AG04450 (cell line): ENCODE data around the gene LAPTM5. TPM values are rescaled to one million over a fixed set of nuclear protein-coding genes. Genes with fewer than 3 reads are reported as not detected.

Experiments used
- CTCF ChIA-PET: fragments of 300-600, 350-600 bp; formaldehyde crosslinking; extraction: SDS; loops from one replicate; lab custom pipeline; 2022; ENCODE audit warnings: antibody characterized with exemption, inconsistent platforms; lab: Charles Lee
- POLR2A ChIA-PET: fragments of 350-600 bp; formaldehyde crosslinking; extraction: SDS; loops from one replicate; lab custom pipeline; 2021; ENCODE audit warnings: antibody characterized with exemption, inconsistent platforms; lab: Yijun Ruan, JAX
- DNase-seq: peaks from one replicate; pipeline ENCODE4 v3.0.0-alpha.2; 2011; ENCODE audit warnings: low read depth, low spot score
- H3K27ac ChIP-seq: one replicate; pipeline ENCODE4 v1.5.1; 2012; ENCODE audit warnings: low read depth, low read length, control low read depth
- H3K27me3 ChIP-seq: one replicate; pipeline ENCODE4 v1.6.0; 2012; ENCODE audit warnings: low read length; ENCODE audit not compliant: control insufficient read depth, insufficient read depth
- H3K4me3 ChIP-seq: 2 replicates; pipeline ENCODE4 v1.5.1; 2011; ENCODE audit warnings: mild to moderate bottlenecking, low read depth, low read length, control low read depth
- H3K9me3 ChIP-seq: 2 replicates; pipeline ENCODE4 v1.5.1; 2012; ENCODE audit warnings: low read length; ENCODE audit not compliant: control insufficient read depth, insufficient read depth
- CTCF ChIP-seq: IDR thresholded peaks from 2 replicates; pipeline ENCODE4 v1.5.1; 2011; ENCODE audit warnings: low read depth, low read length, control low read depth, inconsistent platforms
- polyA plus RNA-seq: library from polyadenylated mRNA; depleted of rRNA; stranded (reverse); fragments of >200 nt; gene quantifications from 2 replicates; pipeline ENCODE4 v1.2.3, GENCODE V29; 2011

LAPTM5 gene
- polyA plus RNA-seq, 1 experiment: 0.53 TPM

GRCh38 chr1:30724655-30725421, 32.7 kb downstream of the LAPTM5 start:
- ChIA-PET CTCF (interaction anchor here (0.8 to 14.3 kb wide), 5 partner anchors 38 to 186 kb away, joined by 3 to 516 read pairs (median 3); no protein-coding TSS in a partner anchor), POLR2A (no interaction called here)
- H3K27ac ChIP-seq: no peak overlapping the region
- H3K27me3 ChIP-seq: no peaks in the 10 kb centered on the region
- no peaks in the 10 kb centered on the region for H3K9me3 ChIP-seq
- no peak for DNase-seq
- TF ChIP-seq CTCF: no peak
- no peak overlapping the region for H3K4me3 ChIP-seq

- Histone ChIP-seq H3K27me3 (no peaks in the 10 kb centered on the region), H3K4me3 (no peak overlapping the region), H3K9me3 (no peaks in the 10 kb centered on the region), H3K27ac (no peak overlapping the region)
- peak; percentile 31 for TF ChIP-seq CTCF
- POLR2A ChIA-PET: no interaction called here
- CTCF ChIA-PET: interaction anchor here (1.0 to 14.3 kb wide), 4 partner anchors 38 to 77 kb away, joined by 3 to 516 read pairs (median 3); no protein-coding TSS in a partner anchor
- no peak for DNase-seq
Observed at GRCh38 chr1:30724175-30724574, 33.4 kb downstream of the LAPTM5 start.

- POLR2A ChIA-PET: no interaction called here
- DNase-seq: no peak
- Histone ChIP-seq H3K27ac (no peak within 1 kb of the TSS), H3K4me3 (no peak within 1 kb of the TSS), H3K9me3 (no peaks in the 10 kb centered on the region; the same call in 1 of the 2 replicates), H3K27me3 (no peaks in the 10 kb centered on the region)
- CTCF ChIA-PET: interaction anchor here (0.5 to 14.3 kb wide), 3 partner anchors 59 to 80 kb away, joined by 3 to 516 read pairs (median 3); no protein-coding TSS in a partner anchor
- TF ChIP-seq CTCF: no peak
Observed at GRCh38 chr1:30723331-30723755, 34.2 kb downstream of the LAPTM5 start, which contains the start of gene MATN1. TSS of gene MATN1 (minus strand) at chr1:30723585. CDS start at chr1:30723551, 34 bp downstream.

- no peak overlapping the region for H3K4me3 ChIP-seq
- peaks cover 5% of the 10 kb centered on the region; the same call in 1 of the 2 replicates for H3K9me3 ChIP-seq
- no peak overlapping the region for H3K27ac ChIP-seq
- no peak for TF ChIP-seq CTCF
- ChIA-PET POLR2A (no interaction called here), CTCF (interaction anchor here (1.3 to 14.3 kb wide), 4 partner anchors 52 to 189 kb away, joined by 3 to 516 read pairs (median 39); no protein-coding TSS in a partner anchor)
- no peak for DNase-seq
- H3K27me3 ChIP-seq: no peaks in the 10 kb centered on the region
Observed at GRCh38 chr1:30721812-30722537, 35.6 kb downstream of the LAPTM5 start.
